NCI-H748 (cell line): ENCODE results near the gene RFX8.
A peak's percentile ranks its signal among the peaks of the same experiment; 100 is the strongest.

Source experiments
- DNase-seq: peaks from one replicate; lab custom pipeline; 2025; ENCODE audit not compliant: unreplicated experiment; lab: John Stamatoyannopoulos, UW

Gene RFX8

DNA sequence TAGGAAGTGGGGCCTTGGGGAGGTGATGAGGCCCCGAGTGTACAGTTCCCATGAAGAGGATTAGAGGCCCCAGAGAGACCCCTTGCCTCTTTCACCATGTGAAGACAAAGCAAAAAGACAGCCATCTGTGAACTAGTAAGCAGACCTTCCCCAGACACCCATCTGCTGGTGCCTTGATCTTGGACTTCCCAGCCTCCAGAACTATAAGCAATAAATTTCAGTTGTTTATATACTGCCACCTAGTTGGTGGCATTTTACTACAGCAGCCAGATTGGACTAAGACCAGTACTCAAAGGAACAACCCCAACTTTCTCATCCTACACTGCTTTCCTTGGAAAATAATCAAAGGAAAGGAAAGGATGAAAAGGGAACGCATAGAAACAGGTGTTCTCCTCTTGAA lies 59.7 kb downstream of the RFX8 start:
- DNase-seq = no peak

- no peak for DNase-seq
Measured at GRCh38 chr2:101412092-101412694, 62.7 kb downstream of the RFX8 start.

GRCh38 chr2:101410746-101411145 lies 64.2 kb downstream of the RFX8 start:
- DNase-seq = peak; percentile 72

DNA sequence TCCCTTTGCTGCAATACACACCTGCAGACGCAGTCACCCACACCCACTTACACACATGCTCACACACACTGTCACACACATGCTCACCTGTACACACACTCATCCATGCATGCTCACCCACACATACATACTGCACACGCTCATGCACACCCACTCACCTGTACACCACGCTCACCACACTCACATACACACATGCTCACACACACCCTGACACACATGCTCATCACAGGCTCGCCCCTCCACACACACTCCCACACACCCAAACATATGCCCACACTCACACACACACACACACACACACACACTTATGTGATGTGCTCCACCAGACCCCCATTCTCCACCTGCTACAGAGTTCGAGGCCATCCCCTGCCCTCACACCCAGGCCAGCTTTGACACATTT lies 64.8 kb downstream of the RFX8 start:
- no peak for DNase-seq

GRCh38 chr2:101409699-101410098 lies 65.2 kb downstream of the RFX8 start:
- no peak for DNase-seq

DNA sequence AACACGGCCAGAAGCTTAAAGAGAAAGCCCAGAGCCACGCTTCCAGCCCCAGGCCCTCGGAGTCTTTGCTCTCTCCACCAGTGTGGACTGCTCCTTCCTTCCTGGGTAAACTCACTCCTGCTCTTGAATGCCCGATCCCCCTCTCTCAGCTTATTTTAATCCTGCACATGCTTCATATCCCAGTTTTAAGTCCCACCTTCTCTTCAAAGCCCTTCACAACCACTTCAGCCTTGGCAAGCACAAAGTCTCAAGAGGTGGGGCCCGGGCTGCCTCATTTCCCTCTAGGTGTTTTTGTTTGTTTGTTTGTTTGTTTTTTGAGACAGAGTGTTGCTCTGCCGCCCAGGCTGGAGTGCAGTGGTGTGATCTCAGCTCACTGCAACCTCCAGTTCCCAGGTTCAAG lies 66.0 kb downstream of the RFX8 start:
- no peak for DNase-seq

DNA sequence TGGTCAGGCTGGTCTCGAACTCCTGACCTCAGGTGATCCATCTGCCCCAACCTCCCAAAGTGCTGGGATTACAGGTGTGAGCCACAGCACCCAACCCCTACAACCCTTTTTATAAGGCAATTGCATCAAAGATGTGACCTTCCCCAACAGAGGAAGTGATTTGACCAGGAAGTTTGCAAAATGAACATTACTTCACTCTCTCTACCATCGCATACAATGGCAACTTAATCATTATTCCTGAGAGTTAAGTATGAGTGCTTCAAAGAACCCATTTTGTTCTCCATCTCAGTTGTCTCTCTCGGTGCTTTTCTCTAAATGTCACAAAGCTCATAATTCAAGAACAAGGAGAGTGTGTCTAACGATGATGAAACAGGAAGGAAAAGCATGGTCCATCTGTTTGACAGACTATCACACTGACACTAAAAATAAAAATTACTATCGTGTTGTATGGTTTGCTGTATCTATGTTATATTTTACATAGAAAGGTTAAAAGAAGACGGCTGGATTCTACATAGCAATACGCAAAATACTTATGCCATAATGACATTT lies 69.5 kb downstream of the RFX8 start:
- DNase-seq = no peak

DNA sequence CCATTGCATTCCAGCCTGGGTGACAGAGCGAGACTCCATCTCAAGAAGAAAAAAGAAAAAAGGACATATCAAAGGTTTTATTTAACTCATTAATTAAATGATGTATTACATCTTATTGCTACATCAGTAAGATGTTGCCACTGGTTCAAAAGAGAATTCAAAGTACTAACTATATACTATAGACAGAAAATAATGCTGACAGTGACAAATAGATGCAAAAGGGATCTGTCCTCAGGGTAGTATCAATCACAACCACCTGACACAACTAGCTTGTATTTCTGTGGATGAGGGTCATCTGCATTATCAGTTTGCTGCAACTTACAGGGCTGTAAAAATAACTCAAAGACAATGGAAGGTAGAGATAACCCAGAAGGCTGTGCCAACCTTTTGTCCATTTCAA lies 71.2 kb downstream of the RFX8 start:
- DNase-seq = no peak

DNA sequence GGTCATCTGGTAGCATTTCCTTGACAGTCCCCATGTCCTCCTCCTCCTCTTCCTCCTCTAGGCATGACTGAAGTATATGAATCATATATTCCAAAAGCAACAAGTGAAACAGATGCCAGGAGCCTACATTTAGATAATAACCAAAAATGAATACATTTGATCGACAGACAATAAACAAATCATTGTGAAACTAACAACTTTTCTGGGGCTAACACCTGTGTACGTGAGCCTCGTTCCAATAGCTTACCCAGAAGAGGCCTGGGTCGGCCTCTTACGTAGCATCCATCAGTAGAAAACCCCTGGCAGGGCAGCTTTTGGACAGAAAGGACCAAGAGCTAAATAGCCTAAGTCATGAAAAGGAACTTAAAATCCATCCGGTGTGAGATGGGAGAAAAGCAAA lies 72.3 kb downstream of the RFX8 start:
- no peak for DNase-seq

DNA sequence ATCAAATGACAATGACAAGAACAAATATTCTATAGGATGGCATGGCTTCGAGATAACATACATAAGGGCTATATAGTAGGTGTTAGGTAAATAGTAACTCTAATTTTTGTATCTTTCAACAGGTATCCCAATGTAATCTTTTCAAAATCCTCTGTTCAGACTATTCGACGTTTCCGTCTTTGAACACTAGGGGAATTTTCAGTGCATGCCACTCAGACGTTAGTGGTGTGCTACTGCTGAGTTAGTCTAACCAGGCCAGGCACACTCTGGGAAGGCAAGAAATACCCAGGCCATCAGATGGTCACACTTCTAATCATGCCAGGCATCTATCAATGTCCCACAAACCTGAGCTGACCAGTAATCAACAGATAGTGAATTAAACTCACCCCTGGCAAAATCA lies 73.0 kb downstream of the RFX8 start:
- DNase-seq = no peak

DNA sequence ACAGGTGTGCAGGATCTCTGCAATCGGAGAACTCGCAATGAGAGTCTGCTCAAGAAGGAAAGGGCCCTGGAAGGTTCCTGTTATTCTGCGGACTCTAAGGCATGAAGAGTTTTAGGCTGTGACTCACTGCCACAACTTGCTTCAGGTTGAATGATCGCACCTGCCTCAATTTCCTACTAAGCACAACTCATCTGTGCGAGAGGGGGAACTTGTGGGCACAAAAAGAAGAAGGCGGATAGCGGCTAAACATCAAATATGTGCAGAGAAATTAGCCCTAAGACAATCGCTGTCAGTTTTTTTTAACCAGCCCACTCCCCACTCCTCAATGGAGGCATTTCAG lies 73.6 kb downstream of the RFX8 start:
- no peak for DNase-seq

DNA sequence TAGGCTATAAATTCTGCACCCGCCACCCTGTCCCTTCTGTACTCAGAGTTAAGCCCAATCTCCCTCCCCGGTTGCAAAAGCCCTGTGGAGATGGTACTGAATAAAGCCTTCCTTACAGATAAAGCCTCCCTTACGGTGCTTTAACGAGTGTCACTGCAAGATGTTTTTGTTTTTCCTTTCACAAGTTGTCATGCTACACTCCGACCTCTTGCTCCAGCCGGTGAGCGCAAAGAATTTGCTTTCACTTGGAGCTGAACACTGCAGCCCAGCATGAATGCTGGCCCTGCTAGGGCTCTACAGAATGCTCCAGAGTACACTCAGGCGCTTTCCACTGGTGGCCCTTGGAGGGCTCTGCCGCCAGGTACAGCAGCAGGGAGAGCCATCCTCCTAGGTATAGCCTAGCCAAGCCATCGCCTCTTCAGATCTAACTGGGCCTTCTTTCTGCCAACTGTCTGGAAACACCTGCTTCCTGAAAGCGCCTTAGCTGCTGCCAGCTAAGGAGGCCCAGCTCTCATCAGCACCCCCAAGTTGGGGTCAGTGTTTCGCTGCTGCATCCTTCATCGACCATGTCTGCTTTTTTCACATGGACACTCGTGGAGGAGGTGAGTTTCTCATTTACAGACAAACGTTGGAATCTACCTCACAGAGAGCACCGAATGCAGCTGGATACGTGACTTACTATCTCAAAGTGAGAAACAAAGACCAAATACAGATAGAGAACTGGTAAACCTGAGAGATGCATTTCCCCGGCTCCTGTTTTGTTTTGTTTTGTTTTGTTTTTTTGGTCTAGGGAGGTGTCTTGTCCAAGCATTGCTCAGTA lies 74.2 kb downstream of the RFX8 start:
- no peak for DNase-seq

DNA sequence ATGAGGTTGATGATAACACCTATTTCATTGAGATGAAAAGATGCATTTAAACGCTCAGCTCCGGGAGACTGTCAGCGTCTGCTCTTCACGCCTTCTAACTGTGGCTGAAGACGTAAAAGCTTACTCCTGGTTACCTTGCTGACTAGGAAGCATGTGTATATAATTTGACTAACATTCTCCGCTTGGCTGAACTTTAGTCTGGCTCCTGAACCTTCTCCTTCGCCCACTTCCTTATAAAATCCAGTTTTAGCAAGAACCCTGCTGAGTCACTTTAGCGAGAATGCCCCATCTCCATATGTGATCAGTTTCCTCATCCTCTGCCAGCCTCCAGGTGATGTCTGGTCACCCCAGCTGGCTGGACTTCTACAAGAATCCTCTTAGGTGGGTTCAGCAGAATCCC lies 74.9 kb downstream of the RFX8 start:
- no peak for DNase-seq

DNA sequence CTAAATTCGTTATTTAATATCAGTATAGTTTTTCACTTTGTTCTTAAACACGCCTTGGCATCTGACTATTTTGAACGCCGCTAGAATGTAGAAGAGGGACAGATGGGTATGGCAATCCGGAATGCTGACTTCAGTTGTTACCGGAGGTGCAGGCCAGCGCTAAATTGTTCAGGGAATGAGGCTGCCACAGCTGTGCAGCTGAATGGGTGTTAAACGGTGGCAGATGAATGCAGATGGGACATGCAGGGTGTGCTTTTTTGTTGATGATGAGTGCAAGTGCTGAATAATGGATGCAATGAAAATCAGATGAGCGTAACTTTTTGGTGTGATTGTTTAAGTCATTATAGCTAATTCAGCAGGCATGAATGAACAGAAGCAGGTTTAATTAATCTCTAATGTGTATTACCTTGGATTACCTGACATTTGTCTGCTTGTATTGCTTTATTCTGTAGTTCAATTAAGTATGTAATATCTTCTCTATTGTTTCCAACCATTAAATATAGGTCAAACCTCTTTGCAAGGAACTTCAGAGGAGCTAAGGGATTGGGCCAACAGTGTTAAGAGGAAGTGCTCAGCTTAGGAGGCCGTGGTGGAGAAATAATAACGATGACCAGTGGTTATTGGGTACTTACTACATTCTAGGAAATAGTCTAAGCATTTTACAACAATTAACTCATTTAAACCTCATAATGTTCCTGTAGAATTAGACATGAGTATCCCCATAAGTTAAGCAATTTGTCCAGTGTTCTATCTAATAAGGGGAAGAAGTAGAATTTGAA lies 75.7 kb downstream of the RFX8 start:
- DNase-seq = peak; percentile 10

GRCh38 chr2:101398116-101398821 lies 76.6 kb downstream of the RFX8 start:
- no peak for DNase-seq

GRCh38 chr2:101396316-101396717 lies 78.6 kb downstream of the RFX8 start:
- no peak for DNase-seq

DNA sequence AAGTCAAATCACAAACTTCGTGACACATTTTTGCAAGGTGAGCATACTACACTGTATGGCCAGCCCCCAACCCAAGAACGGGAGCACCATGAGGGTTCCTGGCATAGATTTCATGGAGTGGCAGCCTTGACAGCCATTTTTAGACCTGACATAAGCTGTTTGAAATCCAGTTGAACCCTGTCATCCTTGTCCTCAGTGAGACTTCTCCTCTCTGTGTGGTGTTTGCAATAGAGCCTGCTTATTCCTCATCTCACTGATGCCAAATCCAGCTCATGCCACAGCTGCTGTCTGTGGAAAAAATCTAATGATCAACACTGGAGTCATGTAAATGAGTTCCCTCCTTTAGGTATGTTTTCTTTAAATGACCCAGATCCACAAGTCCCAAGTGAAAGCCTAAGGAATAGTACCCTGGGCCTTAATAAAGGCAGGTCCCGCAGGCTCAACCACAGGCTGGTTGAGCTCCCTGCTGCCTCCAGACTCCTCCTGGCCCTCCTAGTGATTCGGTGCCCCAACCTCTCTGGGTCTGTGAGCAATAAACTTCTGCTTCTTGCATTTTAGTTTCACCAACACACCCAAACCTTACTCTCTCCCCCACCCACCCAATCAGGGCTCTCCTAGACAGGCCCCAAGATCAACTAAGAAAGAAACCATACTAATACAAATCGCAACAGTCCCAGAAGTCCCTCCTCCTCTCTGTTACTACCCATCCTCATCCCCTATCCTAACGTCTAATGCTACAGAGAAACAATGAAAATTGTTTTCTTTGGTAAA lies 79.2 kb downstream of the RFX8 start:
- no peak for DNase-seq

DNA sequence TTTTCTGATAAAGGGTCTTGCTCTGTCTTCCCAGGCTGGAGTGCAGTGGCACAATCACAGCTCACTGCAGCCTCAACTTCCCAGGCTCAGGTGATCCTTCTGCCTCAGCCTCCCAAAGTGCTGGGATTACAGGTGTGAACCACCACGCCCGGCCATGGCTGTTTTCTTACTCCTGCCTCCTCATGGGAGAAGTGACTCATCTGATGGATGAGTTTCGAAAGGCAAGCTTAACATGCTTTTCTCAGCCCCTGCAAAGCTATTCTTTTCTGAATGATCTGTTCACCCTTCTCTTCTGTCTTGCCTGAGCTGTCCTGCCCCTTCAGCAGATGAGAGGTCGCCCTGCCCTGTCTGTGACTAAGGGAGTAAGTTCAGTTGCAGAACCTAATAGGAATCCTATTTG lies 86.7 kb downstream of the RFX8 start:
- no peak for DNase-seq

DNA sequence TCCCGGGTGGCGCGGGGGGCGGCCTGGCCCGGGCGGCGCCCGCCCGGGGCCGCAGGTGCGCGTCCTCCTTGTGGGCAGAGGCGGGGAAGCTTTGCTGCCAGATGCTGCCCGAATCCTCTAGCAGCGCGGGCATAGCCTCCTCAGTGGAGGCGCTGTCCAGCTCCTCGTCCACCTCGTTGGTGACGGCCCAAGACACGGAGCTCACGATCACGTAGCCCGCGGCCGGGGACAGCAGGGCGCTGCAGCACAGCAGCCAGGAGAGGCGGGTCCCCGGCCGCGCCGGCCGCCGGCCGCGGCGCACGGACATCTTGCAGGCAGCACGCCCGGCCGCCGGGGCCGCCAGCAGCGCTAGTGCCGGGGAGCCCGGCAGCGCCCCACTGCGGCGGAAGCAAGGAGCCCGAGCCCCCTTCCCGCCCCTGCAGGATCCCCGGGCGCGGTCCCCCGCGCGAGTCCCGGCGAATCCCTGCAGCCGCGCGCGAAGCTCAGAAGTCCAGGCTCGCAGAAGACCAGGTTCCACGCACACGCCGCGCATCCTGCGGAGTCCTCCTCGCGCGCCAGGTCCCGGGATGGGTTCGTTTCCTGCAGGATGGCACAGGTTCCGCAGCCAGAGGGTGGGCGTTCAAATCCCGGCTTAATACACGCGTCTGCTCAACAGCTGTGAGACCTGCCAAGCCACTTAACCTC lies 87.6 kb downstream of the RFX8 start, which contains the start of gene CREG2:
Gene CREG2 (minus strand): TSS at position 353 of the 684 bp plus-strand sequence. CDS start 46 bp downstream, at position 307.
- peak; percentile 74 for DNase-seq
